ENCODE measurements around the gene RAD50.

Gene RAD50

GRCh38 chr5:132662925-132663770 is 106.4 kb downstream of the RAD50 start:
- DNase-seq, result no peak

DNA sequence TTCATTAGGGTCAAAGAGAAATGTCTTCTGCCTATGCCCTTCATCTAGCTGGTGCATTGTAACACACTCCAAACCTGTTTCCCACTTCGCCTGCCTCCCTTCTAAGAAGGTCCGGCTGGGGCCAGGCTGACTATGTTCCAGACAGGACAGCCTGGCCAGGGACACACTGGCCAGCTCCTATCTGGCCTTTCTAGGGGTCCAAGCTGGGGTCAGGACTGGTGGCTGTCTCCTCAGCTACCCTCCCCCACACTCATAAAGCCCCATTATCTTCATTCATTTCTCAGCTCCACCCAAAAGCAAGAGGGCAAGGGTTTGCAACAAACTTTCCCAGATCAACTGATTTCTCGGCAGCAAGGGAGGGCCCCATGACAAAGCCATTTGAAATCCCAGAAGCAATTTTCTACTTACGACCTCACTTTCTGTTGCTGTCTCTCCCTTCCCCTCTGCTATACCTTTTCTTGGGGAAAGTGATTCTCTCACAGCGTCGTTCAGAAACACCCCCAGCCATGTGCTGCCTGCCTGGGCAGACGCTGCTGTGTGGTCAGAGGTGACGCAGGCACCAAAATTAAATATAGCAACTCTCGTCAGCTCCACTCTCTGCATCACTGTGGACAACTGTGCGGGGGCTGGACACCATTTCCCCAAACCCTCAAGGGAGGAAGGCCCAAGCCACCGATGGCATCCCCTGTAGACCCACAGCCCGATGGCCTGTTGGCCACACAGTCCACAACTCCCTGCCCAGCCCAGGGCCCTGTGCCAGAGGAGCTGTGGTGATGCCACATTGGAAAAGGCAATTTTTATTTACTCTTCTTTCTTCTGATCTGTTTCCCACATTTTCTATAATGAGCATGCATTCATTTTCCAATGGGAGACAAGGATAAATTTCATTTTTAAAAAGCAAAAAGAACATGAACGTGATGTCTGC is 107.3 kb downstream of the RAD50 start:
- no peak for DNase-seq

DNA sequence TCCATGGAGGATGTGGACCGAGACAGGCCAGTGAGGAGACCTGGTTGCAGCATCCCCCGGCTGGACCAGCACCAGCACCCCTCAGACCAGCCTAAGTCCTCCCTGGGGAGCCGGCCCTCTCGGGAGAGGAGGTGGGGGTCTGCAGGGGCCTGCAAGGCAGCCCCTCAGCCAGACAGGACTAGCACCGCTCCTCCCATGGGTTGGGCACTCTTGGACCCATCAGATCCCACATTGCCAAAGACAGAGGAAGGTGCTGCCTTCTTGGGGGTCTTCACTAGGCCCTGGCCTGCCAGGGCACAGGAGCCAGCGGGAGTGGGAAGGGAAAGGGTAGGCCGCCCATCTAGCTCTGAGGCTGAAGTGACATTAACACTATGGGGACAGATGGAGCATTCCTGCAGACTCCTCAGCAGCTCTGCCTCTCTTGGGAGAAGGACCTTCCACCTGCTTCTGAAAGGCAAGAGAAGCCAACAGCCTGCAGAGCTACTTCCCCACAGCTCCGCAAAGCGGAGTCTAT is 108.0 kb downstream of the RAD50 start:
- no peak for DNase-seq

DNA sequence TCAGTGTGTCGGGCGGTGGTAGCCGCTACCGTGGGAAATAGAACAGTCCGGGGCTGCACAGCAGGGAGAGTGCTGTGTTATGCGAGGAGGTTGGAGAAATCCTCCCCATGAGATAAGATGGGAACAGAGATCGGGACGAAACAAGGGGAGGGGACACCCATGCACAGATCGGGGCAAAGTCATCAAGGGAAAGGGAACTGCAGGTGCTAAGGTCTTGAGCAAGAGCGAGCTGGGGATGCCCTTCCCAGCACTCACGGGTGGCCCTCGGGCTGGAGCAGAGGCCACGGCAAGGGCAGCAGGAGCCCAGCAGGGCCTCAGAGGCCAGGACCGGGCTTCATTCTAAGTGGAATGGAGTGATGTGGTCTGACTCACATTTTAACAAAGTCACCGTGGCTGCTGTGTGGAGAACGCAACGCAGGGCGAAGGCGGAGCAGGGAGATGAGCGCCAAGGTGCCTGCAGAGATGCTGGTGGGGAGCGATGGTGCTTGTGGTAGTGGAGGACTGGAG is 108.8 kb downstream of the RAD50 start:
- DNase-seq, result no peak

GRCh38 chr5:132666310-132667123 is 109.7 kb downstream of the RAD50 start:
- DNase-seq, result no peak

DNA sequence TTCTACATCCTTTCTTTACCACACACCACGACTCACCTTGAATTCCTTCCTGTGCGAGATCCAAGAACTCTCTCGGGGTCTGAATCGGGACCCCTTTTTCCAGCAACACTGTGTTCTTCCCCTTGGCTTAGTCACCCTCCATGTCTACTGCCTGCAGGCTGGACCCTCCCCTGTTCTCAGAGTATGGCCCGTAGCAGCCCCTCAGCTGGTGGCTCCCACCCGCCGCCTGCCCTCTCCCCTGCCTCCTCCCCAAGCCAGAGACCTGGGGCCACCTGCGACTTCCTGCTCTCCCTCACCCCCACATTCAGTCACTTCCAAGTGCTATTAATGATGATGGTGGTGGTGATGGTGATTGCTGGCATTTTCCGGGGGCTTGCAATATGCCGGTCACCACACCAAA is 110.5 kb downstream of the RAD50 start:
- DNase-seq, result no peak

DNA sequence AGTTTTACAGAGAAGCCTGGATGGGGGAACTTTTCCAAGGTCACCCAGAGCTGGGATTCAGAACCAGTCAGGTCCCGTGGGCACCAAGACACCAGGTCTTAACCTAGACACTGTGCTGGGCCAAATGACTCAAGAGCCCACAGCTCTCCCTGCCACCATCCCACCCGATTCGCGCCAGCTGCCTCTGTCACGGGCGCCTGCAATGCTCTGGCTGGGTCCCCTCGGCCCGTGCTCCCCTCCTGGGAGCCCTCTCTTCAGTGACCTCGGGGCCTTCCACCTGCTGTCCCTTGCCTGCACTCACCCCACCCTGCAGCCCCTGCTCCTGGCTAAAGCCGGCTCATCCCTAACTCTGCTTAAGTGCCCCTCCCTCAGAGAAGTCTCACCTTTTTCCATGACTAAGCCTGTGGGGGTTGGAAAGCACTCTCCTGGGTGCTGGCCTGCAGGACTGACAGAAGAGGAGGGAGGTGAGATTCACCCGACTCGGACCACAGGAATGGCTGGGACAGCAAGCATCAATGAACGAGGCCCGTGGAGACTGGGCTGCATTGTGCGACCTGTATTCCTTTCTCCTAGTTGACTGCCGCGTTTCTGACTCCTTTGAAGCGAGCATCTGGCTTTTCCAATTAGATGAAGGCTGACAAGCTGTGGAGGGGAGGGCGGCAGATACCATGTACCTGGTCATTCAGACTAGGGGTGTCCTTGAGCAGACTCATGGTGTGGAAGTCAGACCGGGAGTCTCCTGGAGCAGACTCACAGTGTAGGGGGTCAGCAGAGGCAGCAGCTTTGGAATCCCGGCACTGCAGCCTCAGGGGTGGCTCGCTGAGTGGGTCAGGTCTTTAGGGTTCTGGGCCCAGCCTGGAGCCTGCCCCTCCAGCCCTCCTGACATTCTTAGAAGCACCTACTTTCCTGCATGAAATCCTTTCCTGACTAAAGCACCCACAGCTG is 111.3 kb downstream of the RAD50 start:
- no peak for DNase-seq

DNA sequence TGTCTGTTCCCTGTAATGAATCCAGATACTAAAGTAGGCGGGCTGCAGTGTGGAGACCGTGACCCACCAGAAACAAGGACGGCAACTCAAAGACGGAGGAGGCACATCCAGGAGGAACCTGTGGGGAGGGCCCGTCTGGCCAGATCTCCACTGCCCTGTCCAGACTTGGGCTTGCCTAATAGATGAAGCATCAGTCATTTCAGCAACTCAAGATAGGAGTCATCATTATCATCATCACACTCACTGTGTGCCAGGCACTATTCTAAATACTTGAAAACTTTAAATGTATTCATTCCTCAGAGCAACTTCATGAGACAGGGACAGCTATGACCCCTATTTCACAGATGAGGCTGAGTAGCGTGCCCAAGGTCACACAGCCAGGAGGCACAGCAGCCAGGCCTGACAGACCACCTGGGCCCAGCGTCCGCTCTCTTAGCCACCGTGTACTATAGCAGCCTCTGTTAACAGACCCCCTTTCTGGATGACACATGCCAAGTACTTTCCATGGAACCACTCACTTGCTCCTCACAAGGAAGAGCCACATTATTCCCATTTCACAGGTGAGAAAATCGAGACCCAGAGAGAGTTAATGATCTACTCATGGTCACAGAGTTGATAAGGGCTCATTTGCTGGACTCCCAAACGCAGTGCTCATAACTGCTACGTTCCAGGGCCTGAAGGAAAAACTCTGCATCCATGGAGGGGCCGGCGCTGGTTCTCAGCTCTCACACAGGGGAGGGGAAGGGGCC is 112.1 kb downstream of the RAD50 start:
- no peak for DNase-seq

- DNase-seq, result no peak
Observed at GRCh38 chr5:132669455-132669820, 112.7 kb downstream of the RAD50 start.

DNA sequence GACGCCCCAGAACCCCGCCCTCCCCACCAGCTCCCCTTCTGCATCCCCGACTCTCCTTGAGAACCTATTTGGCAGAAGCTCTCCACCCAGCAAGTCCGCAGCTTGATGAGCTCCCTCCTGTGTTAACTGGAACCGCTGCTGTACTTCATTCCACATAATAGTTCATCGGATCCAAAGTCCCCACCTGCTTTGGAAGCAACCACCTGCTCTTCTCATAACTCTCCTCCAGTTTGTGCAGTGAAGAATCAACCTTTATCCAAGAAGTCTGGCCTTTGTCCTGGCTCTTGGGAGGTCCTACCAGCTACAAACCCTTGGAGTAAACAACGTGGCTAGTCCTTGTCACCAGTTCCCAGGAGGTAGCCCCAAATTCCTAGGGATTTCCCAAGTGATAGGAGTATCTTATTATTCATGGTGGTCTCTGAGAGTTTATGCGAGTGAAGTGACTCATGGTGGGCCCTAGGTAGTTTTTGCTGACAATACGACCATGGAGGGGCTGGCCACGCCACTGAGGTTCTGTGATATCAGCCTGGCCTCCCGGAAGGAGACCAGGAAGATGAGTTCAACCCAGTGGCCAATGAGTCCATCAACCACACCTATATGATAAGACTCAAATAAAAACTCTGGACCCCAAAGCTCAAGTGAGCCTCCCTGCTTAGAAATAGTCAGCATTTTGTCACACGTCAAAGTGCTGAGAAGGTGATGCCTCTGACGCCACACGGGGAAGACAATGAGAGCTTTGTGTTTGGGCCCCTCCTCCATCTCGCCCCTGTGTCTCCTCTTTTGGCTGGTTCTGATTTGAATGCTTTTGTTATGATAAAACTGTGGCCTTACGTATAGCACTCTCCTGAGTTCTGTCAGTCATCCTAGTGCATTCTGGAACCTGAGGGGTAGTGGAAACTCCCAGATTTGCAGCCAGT is 113.4 kb downstream of the RAD50 start:
- no peak for DNase-seq

DNA sequence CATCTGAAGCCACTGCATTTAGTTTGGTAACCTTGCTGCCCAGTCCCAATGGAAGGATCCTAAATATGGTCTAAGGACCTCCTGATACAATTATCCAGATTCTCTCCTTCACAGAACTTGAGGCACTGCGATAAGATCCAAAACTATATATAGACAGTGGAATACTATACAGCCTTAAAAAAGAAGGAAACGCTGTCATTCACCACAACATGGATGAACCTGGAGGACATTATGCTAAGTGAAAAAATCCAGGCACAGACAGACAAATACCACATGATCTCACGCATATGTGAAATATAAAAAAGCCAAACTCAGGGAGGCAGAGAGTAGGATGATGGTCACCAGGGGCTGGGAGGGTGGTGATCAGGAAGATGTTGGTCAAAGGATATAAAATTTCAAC is 114.2 kb downstream of the RAD50 start:
- no peak for DNase-seq

DNA sequence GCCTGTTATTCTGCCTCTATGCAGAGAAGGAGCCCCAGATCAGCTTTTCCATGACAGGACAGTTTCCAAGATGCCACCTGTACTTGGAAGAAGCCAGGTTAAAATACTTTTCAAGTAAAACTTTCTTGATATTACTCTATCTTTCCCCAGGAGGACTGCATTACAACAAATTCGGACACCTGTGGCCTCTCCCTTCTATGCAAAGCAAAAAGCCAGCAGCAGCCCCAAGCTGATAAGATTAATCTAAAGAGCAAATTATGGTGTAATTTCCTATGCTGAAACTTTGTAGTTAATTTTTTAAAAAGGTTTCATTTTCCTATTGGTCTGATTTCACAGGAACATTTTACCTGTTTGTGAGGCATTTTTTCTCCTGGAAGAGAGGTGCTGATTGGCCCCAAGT is 116.7 kb downstream of the RAD50 start:
- DNase-seq, result no peak

DNA sequence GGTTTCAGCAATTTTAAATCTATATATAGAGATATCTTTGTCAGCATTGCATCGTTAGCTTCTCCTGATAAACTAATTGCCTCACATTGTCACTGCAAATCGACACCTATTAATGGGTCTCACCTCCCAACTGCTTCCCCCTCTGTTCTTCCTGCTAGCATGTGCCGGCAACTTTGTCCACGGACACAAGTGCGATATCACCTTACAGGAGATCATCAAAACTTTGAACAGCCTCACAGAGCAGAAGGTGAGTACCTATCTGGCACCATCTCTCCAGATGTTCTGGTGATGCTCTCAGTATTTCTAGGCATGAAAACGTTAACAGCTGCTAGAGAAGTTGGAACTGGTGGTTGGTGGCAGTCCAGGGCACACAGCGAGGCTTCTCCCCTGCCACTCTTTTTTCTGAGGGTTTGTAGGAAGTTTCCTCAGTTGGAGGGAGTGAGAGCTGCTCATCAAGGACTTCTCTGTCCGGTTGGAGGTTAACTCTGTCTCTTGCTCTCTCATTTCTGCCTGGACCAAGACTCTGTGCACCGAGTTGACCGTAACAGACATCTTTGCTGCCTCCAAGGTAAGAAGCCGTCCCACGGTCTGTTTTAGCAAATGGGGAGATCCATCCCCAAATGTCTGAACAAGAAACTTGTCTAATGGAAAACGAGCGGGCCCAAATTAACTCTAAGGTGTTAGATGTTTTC is 117.3 kb downstream of the RAD50 start, which contains the start of gene IL4:
TSS of gene IL4 (plus strand) at position 51 of the 692 bp plus-strand sequence. CDS start at position 113, 62 bp downstream.
- DNase-seq, result no peak

GRCh38 chr5:132674671-132675506 is 118.1 kb downstream of the RAD50 start:
- DNase-seq, result no peak

DNA sequence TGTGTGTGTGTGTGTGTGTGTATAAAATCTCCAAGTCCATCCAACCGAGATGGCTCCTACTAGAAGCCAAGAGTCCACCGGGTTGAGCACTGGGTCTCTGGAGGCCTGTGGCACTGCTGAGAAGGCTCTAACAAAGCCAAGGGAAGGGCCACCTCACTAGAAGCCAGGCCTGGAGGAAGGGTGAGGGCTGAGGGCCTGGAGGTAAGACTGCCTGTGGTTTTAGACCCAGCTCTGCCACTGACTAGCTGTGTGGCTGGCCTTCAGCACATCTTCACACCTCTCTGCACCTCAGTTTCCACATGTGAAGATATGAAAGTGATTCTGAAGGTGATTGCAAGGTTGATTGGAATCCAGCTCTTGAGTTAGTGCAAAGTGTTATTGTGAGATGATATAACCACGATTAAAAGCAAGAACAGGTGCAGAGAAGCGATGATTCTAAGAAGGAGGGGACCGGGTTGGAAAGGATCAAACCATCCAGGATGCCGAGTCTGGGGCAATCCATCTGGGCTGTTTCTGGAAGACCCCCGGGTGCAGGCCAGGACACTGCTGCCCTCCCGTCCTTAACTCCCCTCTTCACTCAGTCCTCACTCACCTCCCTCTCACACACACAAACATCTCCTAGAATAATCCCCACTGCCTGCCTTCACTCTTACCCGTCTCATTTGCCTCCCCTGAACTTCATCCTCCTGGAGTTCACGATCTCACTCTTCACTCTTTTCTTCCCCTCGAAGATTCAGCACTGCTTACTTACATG is 119.3 kb downstream of the RAD50 start:
- no peak for DNase-seq

- DNase-seq, result no peak
Observed at GRCh38 chr5:132677191-132677590, 120.4 kb downstream of the RAD50 start.
